ENCODE data around the gene IRX3. TPM values are rescaled to one million over a fixed set of nuclear protein-coding genes. Genes with fewer than 3 reads are reported as not detected.

IRX3 gene
- total RNA-seq, 1 experiment from 2014 or later: 2.4 TPM

DNA sequence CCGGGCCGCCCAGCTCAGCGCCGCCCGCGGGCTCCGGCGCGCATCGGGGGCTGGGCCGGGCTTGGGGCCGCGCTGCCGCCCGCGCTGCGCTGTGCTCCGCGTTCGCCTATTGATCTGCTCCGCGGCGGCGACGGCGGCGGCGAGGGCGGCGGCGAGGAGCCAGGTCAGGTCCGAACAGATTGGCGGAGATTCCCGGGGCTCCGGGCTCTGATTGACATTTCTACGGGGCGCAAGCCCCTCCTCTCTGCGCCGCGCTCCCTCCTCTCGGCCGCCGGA lies 559 bp downstream of the IRX3 start:
- no peak overlapping the region for H4K5ac ChIP-seq (ENCODE audit: insufficient read length, low read depth, low read length)
- H3T11ph ChIP-seq (ENCODE audit: low read length): no peak overlapping the region
- no peak overlapping the region for H2BK15ac ChIP-seq (ENCODE audit: low read depth, low read length)
- no peak overlapping the region for H4K8ac ChIP-seq (replicated peaks; ENCODE audit: insufficient read length, low read depth, low read length)
- TF ChIP-seq, protein P1, sequence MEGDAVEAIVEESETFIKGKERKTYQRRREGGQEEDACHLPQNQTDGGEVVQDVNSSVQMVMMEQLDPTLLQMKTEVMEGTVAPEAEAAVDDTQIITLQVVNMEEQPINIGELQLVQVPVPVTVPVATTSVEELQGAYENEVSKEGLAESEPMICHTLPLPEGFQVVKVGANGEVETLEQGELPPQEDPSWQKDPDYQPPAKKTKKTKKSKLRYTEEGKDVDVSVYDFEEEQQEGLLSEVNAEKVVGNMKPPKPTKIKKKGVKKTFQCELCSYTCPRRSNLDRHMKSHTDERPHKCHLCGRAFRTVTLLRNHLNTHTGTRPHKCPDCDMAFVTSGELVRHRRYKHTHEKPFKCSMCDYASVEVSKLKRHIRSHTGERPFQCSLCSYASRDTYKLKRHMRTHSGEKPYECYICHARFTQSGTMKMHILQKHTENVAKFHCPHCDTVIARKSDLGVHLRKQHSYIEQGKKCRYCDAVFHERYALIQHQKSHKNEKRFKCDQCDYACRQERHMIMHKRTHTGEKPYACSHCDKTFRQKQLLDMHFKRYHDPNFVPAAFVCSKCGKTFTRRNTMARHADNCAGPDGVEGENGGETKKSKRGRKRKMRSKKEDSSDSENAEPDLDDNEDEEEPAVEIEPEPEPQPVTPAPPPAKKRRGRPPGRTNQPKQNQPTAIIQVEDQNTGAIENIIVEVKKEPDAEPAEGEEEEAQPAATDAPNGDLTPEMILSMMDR (conservative IDR thresholded peaks at IDR 0.05): no peak
- Mint-ChIP-seq H3K27ac (peak overlapping the region in 2 of 3 experiments; percentile 13 to 96; a peak in 2 of 7 replicates), H3K36me3 (ENCODE audit: insufficient read depth in 1 of 3, low read depth in 3 of 3) (no peaks in the 10 kb centered on the region; a peak in 1 of 7 replicates), H3K27me3 (ENCODE audit: low read depth) (peaks cover 91% of the 10 kb centered on the region), H3K4me1 (peaks cover 39 to 53% of the 10 kb centered on the region in 2 experiments), H3K4me3 (peak overlapping the region; percentile 89 to 93), H3K9me3 (peaks cover 0 to 3% of the 10 kb centered on the region in 2 experiments; a peak in 1 of 5 replicates)
- no peak overlapping the region for H2BK5ac ChIP-seq (ENCODE audit: insufficient read length, low read length)
- no peak overlapping the region for H3K56ac ChIP-seq (ENCODE audit: insufficient read length, low read depth, low read length)
- no peak overlapping the region for H3K4ac ChIP-seq (ENCODE audit: low read depth, low read length)
- H3K9me3 ChIP-seq (ENCODE audit: control insufficient read depth, low read depth, low read length): no peaks in the 10 kb centered on the region
- no peaks in the 10 kb centered on the region for H3K79me2 ChIP-seq (ENCODE audit: insufficient read depth, low read length)
- H2BK12ac ChIP-seq (ENCODE audit: insufficient read length, low read depth, low read length): no peak overlapping the region
- H4K91ac ChIP-seq (ENCODE audit: insufficient read length, low read depth, low read length): no peak overlapping the region
- H2BK20ac ChIP-seq (ENCODE audit: low read depth, low read length, poor library complexity, severe bottlenecking): no peak overlapping the region
- peaks cover 72% of the 10 kb centered on the region for H3K27me3 ChIP-seq (ENCODE audit: insufficient read depth, low read length)
- peak overlapping the region; percentile 39 for H3K4me2 ChIP-seq (ENCODE audit: insufficient read depth, insufficient read length, low read length)
- no peak for DNase-seq
- no peaks in the 10 kb centered on the region for H4K20me1 ChIP-seq (ENCODE audit: control insufficient read depth, insufficient read depth, insufficient read length)
- no peaks in the 10 kb centered on the region for H3K79me1 ChIP-seq (ENCODE audit: insufficient read depth, low read depth, low read length, poor library complexity, severe bottlenecking)
- no peak overlapping the region for H3K27ac ChIP-seq (ENCODE audit: insufficient read length, low read depth, low read length)
- H2AFZ ChIP-seq (ENCODE audit: low read length): no peak overlapping the region
- H3K23me2 ChIP-seq (ENCODE audit: insufficient read length, low read depth, low read length, poor library complexity, severe bottlenecking): peaks cover 44% of the 10 kb centered on the region
- H2BK120ac ChIP-seq (ENCODE audit: low read depth, low read length, poor library complexity, severe bottlenecking): no peak overlapping the region
- H3K23ac ChIP-seq (ENCODE audit: insufficient read length, low read depth, low read length): no peak overlapping the region
- no CpG with 5 or more reads among the region's 43 CpGs for WGBS (ENCODE audit: extremely low coverage, insufficient read length, low lambda C conversion rate)
- H3K4me1 ChIP-seq (ENCODE audit: insufficient read depth, low read length): no peaks in the 10 kb centered on the region
- H3K14ac ChIP-seq (ENCODE audit: insufficient read depth, low read length): no peak overlapping the region
- H3K9ac ChIP-seq (ENCODE audit: extremely low read depth, insufficient read length, low read length): no peak overlapping the region
- no peak overlapping the region for H3K18ac ChIP-seq (ENCODE audit: insufficient read length, low read depth, low read length)
- no peak overlapping the region for H2AK5ac ChIP-seq (ENCODE audit: insufficient read length, low read length)
